ENCODE measurements around the gene ARHGEF16. TPM values are rescaled to one million over a fixed set of nuclear protein-coding genes. Genes with fewer than 3 reads are reported as not detected.

Gene ARHGEF16
- total and polyA plus RNA-seq, 10 donors = 0.23 to 1.6 (median 0.84) TPM

GRCh38 chr1:3469104-3469848, 14.8 kb downstream of the ARHGEF16 start:
- H3K4me1 ChIP-seq = peaks cover 0 to 26% (median 8%) of the 10 kb centered on the region in 6 donors
- no peak overlapping the region for H3K4me3 ChIP-seq
- H3K27ac ChIP-seq = no peak overlapping the region
- peaks cover 0 to 27% (median 0%) of the 10 kb centered on the region in 7 donors for H3K27me3 ChIP-seq (replicated peaks in 1 of 7)
- no peaks in the 10 kb centered on the region for H3K9me3 ChIP-seq
- no peaks in the 10 kb centered on the region for H3K36me3 ChIP-seq
- 89 to 94% (median 91%) methylated on average over 17 to 31 of the region's 31 CpGs for WGBS, 5 donors
- intact Hi-C loops (cut with DNase I; ENCODE audit: low total_unique reads) = no loop called here
- no peak for TF ChIP-seq CTCF (IDR thresholded peaks at IDR 0.05 in 8 of 11, conservative IDR thresholded peaks at IDR 0.05 in 3 of 11)
- TF ChIP-seq POLR2AphosphoS5 (IDR thresholded peaks at IDR 0.05) = no peak
- TF ChIP-seq POLR2A (IDR thresholded peaks at IDR 0.05) = no peak
- peak; percentile 65 for DNase-seq

- peaks cover 0 to 31% (median 0%) of the 10 kb centered on the region in 7 donors for H3K27me3 ChIP-seq (replicated peaks in 1 of 7)
- no peaks in the 10 kb centered on the region for H3K36me3 ChIP-seq
- peak; percentile 58 for DNase-seq
- 84 to 95% (median 88%) methylated on average over 16 to 17 of the region's 17 CpGs for WGBS, 5 donors
- H3K4me3 ChIP-seq = no peak overlapping the region
- no peak overlapping the region for H3K27ac ChIP-seq
- intact Hi-C loops (cut with DNase I; ENCODE audit: low total_unique reads) = no loop called here
- no peak for TF ChIP-seq CTCF (IDR thresholded peaks at IDR 0.05 in 8 of 11, conservative IDR thresholded peaks at IDR 0.05 in 3 of 11)
- no peak for TF ChIP-seq POLR2A (IDR thresholded peaks at IDR 0.05)
- TF ChIP-seq POLR2AphosphoS5 (IDR thresholded peaks at IDR 0.05) = no peak
- no peaks in the 10 kb centered on the region for H3K9me3 ChIP-seq
- H3K4me1 ChIP-seq = peaks cover 0 to 26% (median 8%) of the 10 kb centered on the region in 6 donors
Observed at GRCh38 chr1:3469849-3470649, 15.6 kb downstream of the ARHGEF16 start.

GRCh38 chr1:3470650-3471355, 16.3 kb downstream of the ARHGEF16 start:
- Histone ChIP-seq H3K4me3 (no peak overlapping the region), H3K9me3 (no peaks in the 10 kb centered on the region), H3K27me3 (replicated peaks in 1 of 7) (peaks cover 0 to 32% (median 0%) of the 10 kb centered on the region in 7 donors), H3K27ac (peak overlapping the region in 4 of 8 donors; percentile 14 to 60 (median 42)), H3K36me3 (no peaks in the 10 kb centered on the region), H3K4me1 (peaks cover 0 to 26% (median 8%) of the 10 kb centered on the region in 6 donors)
- intact Hi-C loops (cut with DNase I; ENCODE audit: low total_unique reads) = no loop called here
- WGBS, 5 donors = 81 to 87% (median 84%) methylated on average over 18 to 22 of the region's 22 CpGs
- TF ChIP-seq POLR2A (IDR thresholded peaks at IDR 0.05) (no peak), CTCF (IDR thresholded peaks at IDR 0.05 in 8 of 11, conservative IDR thresholded peaks at IDR 0.05 in 3 of 11) (no peak), POLR2AphosphoS5 (IDR thresholded peaks at IDR 0.05) (no peak)
- peak; percentile 44 for DNase-seq

All from spleen (tissue), 11 donors.